HG03469 (cell line): ENCODE results near the gene TAS1R2.

Source experiments
- ATAC-seq: cut with Tn5 transposase; IDR thresholded peaks from one replicate; pipeline ENCODE4 v1.9.1; 2021; ENCODE audit warnings: mild to moderate bottlenecking, moderate library complexity, moderate number of reproducible peaks; ENCODE audit not compliant: unreplicated experiment

The TAS1R2 gene

DNA sequence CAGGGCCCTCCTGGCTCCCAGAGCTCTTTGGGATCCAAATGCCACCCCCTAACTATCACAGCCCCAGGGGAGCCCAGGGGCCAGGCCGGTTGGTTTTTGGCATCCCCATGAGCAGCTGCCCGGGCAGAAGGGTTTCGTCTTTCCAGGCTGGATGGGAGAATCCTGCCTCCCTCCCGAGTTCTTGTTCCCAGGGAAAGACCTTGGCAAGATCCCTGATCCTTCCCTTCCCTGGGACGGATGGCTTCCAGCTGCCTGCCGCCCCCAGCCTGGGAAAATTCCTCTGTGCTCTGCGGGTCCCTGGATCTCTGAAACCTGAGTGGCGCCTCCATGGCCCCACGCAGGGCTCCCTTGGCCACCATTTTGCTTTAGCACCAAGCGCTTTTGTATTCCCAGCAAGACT, 55.6 kb downstream of the TAS1R2 start:
- no peak for ATAC-seq

DNA sequence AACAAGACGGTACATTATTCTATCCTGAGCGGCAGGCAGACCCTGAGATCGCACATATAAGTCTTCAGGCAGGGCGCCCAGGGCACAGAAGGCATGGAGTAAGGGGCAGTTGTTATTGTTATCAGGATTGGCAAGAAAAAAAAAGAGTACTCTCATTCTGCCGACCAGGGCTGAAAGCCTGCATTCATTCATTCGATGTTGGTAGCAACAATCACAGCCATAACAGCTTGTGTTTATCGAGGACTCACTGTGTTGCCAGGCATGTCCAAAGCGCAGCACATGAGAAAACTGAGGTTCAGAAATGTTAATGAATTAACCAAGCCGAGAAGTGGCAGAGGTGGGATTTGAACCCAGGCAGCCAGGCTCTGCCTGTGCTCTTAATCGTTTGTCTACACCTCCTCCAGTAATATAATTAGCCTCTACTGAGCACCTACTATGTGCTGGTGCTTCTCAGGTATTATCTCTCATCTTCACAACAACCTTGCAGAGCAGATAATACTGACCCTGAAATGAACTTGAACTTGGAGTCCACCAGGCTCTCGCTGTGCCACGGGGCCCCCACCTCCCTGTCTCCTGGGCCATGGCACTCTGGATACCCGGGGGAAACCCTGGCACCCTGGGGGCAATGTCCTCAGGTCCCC, 56.2 kb downstream of the TAS1R2 start:
- ATAC-seq = no peak

DNA sequence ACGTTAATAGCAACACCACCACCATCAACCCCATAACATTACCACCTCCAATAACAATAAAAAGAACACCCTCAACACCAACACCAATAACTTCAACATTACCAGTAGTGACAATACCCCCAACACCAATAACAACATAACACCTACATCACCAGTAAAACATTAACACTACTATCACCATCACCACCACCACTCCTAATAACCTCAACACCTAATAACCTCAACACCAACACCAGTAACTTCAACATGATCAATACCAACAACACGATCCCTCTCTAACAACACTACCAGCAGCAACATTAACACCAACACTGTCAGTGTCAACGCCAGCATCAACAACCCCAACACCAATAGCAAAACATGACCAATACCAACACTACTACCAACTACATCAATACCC, 57.2 kb downstream of the TAS1R2 start:
- ATAC-seq = no peak

DNA sequence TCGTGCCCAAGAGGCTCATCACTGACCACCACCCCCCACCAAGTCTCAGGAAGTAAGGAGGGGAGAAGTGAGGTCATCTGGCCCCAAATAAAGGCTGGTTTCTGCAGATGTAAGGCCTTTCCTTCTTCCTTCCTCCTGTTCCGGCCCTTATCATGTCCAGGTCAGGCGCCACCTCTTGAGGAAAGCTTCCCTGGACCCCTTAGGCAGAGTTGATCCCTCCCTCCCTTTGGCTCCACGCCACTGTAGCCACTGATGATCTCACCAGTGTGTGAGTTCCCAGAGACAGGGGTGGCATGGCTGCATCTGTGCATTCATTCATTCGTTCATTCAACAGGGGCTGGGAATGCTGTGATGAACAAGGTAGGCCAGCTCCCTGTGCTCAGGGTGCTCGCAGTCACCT, 59.2 kb downstream of the TAS1R2 start:
- no peak for ATAC-seq

DNA sequence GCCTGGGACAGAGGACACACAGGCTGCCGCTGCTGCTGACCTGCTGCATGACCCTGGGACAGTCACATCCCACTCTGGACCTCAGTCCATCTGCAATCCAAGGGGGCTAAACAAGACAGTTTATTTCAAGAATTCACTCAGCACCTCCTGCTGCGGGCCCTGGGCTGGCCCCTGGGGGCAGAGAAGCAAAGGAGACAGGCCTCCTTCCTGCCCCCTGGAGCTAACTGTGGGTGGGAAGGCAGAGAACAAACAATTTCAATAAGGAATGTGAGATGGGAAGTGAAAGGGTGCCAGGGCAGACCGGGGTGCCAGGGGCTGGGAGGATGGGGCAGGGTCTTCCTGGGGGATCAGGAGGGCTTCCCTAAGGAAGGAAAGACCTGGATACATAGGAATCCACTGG, 60.0 kb downstream of the TAS1R2 start:
- no peak for ATAC-seq

DNA sequence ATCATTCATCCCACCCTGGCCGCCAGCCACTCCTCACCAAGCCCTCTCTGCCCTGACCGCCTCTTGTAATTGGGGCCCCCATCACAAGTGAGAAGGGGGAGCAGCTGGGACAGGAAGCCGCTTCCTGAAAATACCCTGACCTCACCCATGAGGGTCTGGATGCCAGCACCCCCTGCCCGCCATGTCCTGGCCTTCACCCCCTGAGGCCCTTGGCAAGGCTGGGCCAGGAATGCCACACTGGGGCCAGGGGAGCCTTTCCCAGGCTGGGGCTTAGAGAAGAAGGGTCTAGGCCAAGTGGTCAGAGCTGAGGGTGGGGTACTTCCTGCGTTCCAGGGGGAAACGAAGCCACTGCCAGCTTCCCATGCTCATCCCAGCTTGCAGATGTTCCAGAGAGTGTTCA, 60.5 kb downstream of the TAS1R2 start:
- ATAC-seq = no peak

DNA sequence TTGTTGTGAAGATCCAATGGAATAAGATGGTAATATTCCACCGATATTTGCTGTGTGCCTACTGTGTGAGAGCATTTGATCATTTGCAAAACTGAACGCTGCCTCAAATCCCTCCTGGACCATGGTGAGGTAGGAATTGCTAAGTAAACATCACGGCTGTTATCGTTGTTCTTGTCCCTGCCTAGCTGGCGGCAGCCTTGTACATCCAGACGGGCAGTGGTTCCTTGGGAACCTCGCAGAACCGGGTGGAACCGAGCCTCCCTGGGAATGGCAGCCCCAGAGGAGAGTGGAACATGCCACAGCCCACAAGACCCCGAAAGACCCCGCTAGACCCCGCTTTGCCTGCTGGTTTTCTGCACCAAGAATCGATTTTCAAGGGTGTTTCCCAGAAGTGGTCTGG, 60.9 kb downstream of the TAS1R2 start:
- no peak for ATAC-seq

DNA sequence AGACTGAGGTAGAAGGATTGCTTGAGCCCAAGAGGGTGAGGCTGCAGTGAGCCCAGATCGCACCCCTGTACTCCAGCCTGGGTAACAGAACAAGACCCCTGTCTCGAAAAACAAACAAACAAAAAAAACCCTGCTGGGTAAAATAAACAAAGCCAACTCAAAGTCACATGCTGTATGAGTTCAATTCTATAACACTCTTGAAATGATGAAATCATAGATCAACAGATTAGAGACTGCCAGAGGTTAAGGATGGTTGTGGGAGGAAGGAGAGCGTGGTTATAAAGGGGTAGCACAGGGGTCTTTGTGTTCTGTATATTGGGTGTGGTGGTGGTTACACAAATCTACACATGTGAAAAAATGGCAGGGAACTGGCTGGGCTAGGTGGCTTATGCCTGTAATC, 62.5 kb downstream of the TAS1R2 start:
- ATAC-seq = no peak

DNA sequence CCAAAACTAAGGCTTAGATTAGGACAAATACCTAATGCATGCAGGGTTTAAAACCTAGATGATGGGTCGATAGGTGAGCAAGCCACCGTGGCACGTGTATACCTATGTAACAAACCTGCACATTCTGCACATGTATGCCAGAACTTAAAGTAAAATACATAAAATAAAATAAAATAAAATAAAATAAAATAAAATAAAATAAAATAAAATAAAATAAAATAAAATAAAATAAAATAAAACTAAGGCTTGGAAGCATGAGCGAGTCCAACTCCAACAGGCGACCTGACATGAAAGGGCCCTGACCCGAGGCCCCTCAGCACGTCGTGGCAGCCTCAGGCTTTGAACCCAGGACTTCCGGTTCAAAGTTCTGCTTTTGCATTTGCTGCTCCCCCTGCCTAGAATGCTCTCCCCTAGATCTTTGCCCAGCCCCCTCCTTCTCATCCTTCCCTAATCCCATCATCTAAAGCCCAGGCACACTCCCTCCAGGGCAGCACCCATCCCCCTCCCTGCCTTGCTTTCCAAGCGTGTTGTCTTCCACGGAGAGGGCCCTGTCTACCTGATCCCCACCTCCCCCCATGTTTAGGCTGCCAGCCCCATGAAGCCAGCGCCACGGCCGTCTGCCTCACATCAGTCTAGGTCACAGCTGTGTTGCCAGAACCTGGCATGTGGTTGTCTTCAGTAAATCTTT, 64.3 kb downstream of the TAS1R2 start:
- ATAC-seq = no peak

DNA sequence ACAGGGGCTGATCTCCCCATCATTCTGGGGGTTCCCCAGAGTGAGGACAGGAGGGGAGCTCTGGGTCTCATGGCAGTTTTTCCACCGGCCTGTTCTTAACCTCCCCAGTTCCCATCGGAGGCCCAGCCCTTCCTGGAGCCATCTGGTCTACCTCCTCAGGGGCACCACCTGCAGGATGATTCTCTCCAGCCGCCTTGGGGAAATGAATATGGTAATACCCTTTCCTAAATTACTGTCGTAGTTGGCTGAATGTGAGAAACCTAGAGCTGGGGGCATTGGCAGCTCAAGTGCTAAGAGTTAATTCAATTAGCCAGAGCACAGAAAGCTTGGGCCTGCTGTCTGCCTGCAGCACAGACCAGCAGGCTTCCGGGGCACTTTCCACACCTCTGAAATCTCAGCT, 64.9 kb downstream of the TAS1R2 start:
- ATAC-seq = no peak

DNA sequence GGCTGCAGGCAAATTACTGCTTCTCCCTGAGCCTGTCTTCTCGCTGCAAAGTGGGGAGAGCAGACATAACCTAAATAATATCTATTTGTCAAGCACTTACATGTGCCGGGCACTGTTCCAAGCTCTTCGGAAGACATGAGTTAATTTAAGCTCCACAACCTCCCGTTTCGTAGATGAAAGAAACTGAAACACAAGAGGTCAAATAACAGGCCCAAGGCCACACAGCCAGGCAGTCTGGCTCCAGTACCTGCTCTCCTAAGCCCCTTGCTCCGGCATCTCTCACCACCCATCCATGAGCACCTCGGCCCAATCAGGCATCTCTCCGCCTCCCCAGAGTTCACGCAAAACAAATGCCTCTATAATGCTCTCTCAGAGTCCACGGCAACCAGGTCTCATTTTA, 65.4 kb downstream of the TAS1R2 start:
- no peak for ATAC-seq

DNA sequence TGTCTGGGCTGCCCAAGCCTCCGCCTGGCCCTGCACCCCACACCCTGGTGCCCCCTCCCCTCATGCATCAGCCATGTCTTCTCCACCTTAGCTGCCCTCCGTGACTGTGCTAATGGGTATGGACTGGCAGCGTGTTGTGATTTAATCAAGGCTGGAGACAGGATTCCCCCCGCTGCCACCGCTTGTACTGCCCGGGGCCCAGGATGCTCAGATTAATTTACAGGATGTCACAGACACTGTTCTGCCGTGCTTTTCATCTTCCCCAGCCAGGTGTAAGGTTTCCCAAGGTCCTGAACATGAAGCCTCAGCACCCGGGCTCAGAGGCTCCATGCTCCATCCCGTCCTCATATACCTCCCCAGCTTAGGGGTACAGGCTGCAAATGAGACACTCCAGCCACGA, 66.3 kb downstream of the TAS1R2 start:
- ATAC-seq = no peak

DNA sequence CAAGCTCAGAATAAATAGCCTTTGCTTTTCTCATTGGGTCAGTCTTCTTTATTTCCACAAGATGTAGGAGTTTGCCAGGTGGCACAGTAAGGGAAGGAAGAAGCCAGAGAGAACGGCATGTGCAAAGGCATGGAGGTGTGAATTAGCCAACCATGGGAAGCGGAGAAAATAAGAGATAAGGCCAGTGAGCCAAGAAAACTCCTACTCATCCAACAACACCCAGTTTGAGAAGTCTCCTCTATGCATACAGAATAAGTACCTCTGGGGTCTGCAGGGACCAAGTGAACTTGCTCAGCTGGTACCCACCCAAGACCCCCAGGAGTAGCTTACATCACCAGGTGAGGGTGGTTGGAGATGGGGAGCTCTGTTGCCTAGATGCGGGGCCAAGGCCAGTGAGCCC, 66.7 kb downstream of the TAS1R2 start:
- ATAC-seq = no peak
